ENCODE results near the gene TACC2. TPM values are rescaled to one million over a fixed set of nuclear protein-coding genes. Genes with fewer than 3 reads are reported as not detected.

Gene TACC2
- total and polyA plus RNA-seq, 5 experiments from 2014 or later, result not detected

DNA sequence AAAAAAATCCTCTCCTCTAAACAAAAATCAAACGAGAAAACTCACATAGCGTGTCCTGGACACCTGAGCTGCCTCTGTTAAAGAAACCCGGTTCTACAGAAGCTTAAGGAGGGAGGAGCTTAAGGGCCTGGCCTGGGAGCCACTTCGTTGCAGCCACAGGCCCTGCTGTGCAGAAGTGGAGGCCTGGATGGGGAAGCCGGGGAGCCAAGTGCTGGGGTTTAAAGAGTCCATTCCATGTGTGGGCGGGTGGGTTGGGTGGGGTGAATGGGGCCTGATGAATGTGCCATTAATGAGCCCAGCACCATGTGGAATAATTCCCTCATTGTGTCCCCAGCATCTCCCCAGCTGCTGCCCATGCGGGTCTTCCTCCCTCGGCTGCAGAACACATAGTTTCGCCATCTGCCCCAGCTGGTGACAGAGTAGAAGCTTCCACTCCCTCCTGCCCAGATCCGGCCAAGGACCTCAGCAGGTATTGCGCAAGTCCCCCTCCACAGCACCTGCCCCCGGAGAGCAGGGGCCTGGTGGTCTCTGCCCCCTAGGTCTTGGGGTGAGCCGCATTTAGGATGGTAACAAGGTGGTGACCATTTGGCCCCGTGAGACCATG is 154.4 kb downstream of the TACC2 start:
- Mint-ChIP-seq H3K27ac (no peak overlapping the region), H3K9me3 (peaks cover 0 to 16% (median 5%) of the 10 kb centered on the region in 9 donors), H3K4me1 (peaks cover 0 to under 1% (median 0%) of the 10 kb centered on the region in 4 donors), H3K4me3 (no peak overlapping the region), H3K27me3 (peaks cover 2 to 34% (median 2%) of the 10 kb centered on the region in 5 donors), H3K36me3 (peaks cover 0 to 5% (median 0%) of the 10 kb centered on the region in 3 donors)
- no peak for DNase-seq
- POLR2A ChIA-PET, result no interaction called here
- ATAC-seq, result no peak

DNA sequence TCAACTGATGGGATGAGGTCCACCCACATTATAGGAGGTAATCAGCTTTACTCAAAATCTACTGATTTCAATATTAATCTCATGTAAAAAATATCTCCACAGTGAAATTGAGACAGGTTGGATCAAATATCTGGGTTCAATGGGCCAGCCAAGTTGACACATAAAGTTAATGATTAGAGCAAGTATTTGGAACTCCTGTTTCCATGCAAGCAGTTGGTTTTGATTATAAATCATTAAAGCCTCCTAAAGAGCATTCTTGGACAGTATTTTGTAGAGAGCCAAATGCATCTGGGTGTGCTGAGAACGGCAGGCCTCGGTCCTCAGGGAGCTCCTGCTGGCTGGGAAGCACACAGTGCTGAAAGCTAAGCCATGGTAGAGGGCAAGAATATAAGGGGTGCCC is 155.2 kb downstream of the TACC2 start:
- ATAC-seq (no peak), DNase-seq (no peak)
- Mint-ChIP-seq H3K4me3 (no peak overlapping the region), H3K4me1 (peaks cover 0 to 2% (median 0%) of the 10 kb centered on the region in 4 donors), H3K27me3 (peaks cover 2 to 31% (median 5%) of the 10 kb centered on the region in 5 donors), H3K36me3 (peaks cover 0 to 5% (median 0%) of the 10 kb centered on the region in 3 donors), H3K27ac (no peak overlapping the region), H3K9me3 (peaks cover 0 to 16% (median 6%) of the 10 kb centered on the region in 9 donors)
- POLR2A ChIA-PET, result no interaction called here

DNA sequence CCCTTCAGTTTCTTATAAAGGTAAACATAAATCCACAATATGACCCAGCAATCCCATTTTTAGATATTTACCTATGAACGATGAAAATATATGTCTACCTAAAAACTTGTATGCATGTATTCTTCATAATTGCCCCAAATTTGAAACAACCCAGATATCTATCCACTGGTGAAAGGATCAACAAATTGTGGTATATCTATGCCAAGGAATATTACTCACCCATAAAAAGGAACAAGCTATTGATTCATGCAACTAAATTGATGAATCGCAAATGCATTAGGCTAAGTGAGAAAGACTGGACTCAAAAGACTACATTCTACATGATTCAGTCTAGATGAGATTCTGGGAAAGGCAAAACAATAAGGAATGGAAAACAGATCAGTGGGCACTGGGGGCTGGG is 156.2 kb downstream of the TACC2 start:
- H3K4me1 Mint-ChIP-seq, result peaks cover 0 to 2% (median 0%) of the 10 kb centered on the region in 4 donors
- no peak overlapping the region for H3K27ac Mint-ChIP-seq

DNA sequence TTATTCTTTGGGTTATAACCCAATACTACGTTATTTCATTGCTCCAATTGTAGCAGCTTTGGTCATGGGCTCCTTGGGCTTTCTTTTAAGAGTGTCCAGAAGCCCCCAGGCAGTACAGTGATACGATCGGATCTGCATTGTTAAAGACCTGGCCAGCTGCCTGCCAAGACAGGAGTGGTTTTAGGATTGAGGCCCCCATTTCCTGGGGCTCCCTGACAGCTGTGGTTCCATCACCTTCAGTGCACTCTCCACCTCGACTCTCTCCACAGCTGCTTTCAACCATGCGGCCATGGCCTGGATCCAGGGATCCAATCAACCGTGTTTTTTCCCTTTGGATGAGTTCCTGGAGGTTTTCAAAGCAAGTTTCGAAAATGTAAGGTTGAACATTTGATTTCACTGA is 158.7 kb downstream of the TACC2 start:
- Mint-ChIP-seq H3K36me3 (peaks cover 0 to 5% (median 0%) of the 10 kb centered on the region in 3 donors), H3K4me3 (no peak overlapping the region), H3K27ac (no peak overlapping the region), H3K27me3 (peaks cover 2 to 27% (median 9%) of the 10 kb centered on the region in 5 donors), H3K4me1 (peaks cover 0 to 2% (median 0%) of the 10 kb centered on the region in 4 donors), H3K9me3 (peaks cover 0 to 16% (median 6%) of the 10 kb centered on the region in 9 donors)
- DNase-seq (no peak), ATAC-seq (no peak)
- POLR2A ChIA-PET, result no interaction called here

More for the DNA sequence above, 156.2 kb downstream of the TACC2 start:
- Mint-ChIP-seq H3K9me3 (peaks cover 0 to 16% (median 6%) of the 10 kb centered on the region in 9 donors), H3K36me3 (peaks cover 0 to 5% (median 0%) of the 10 kb centered on the region in 3 donors), H3K27me3 (peaks cover 2 to 22% (median 5%) of the 10 kb centered on the region in 5 donors), H3K4me3 (no peak overlapping the region)
- ATAC-seq (no peak), DNase-seq (no peak)
- POLR2A ChIA-PET, result no interaction called here

DNA sequence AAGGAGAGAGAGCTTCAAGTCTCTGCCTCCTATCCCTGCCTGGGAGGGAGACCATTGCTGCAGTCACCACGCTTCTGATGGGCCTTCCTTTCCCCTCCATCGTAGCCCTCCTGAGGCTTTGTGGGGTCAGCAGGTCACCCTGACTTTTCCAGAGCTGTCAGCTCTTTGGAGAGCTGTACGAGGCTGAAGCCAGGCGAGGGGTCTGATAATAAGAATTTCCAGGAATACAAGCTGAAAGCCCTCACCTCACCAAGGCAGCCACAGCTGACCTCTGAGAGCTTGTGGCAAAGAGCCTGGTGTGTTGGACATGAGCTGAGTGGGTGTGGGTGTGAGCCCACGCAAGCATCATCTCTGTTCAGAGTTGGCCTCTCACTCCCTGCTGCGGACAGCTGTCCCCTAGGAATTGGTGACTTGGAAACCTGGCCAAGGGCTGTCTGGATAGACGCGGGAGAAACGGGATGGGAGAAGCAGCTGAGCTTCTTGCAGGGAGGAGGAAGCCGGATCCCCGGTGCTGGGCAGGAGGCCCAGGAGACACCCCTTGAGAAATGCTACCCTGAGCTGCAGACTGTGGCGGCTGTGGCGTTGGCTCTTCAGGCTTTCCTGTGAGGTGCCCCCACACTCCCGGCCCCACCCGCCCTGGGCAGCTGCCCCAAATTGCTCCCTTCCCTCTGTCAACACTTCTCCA is 160.1 kb downstream of the TACC2 start:
- Mint-ChIP-seq H3K27me3 (peaks cover 2 to 16% (median 10%) of the 10 kb centered on the region in 5 donors), H3K36me3 (peaks cover 0 to 5% (median 0%) of the 10 kb centered on the region in 3 donors), H3K4me3 (no peak overlapping the region), H3K9me3 (peaks cover 0 to 16% (median 6%) of the 10 kb centered on the region in 9 donors), H3K4me1 (peaks cover 0 to 2% (median 0%) of the 10 kb centered on the region in 4 donors), H3K27ac (no peak overlapping the region)
- ATAC-seq, result no peak
- POLR2A ChIA-PET, result no interaction called here
- DNase-seq, result no peak

DNA sequence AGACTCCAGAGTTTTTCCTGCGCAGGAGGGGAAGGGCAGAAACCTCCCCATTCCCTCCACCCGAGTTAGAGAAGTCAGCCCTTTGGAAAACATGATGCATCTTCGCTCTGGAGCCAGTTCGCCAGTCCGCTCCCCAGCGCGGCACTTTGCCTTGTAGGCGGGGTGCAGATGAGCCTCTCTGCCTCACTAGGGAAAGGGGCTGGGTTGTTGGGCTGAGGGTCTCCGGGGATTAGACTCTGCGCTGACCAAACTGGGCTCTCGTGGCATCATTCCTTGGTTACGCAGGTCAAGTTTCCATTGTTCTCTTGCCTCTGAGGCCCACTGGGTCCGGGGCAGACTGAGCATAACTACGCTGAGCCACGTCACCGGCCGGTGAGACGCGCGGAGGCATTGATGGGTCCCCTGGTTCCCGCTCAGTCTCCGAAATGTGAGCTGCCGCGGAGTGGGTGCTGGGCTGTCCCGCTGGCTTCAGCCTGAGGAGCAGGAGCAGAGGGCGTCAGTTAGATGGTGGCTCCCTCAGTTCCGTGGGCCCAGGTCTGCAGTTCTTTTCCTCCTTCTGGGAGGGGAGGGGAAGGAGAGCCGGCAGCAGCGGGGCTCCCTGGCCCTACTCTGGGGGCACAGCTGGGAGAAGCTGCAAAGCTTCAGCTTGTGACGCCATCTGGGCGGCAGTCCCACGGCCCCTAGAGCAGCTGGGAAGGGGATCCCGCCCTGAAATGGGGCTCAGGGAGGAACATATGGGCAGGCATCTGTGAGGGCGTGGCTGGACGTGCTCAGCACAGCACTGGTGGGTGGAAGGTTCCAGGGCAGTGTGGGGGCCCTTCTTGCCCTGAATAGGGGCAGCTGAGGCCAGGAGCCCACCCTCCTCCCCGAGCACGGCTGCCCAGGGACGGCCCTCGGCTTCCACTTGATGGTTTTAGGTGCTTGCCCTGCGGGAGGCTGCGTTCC is 160.9 kb downstream of the TACC2 start:
- H3K4me3 Mint-ChIP-seq, result no peak overlapping the region
- H3K27ac Mint-ChIP-seq, result no peak overlapping the region
- H3K27me3 Mint-ChIP-seq, result peaks cover 2 to 16% (median 10%) of the 10 kb centered on the region in 5 donors
- H3K9me3 Mint-ChIP-seq, result peaks cover 0 to 9% (median 6%) of the 10 kb centered on the region in 9 donors
- DNase-seq, result no peak
- peaks cover 0 to 5% (median 0%) of the 10 kb centered on the region in 3 donors for H3K36me3 Mint-ChIP-seq
- POLR2A ChIA-PET, result no interaction called here
- no peak for ATAC-seq
- H3K4me1 Mint-ChIP-seq, result peaks cover 0 to 2% (median 0%) of the 10 kb centered on the region in 4 donors

DNA sequence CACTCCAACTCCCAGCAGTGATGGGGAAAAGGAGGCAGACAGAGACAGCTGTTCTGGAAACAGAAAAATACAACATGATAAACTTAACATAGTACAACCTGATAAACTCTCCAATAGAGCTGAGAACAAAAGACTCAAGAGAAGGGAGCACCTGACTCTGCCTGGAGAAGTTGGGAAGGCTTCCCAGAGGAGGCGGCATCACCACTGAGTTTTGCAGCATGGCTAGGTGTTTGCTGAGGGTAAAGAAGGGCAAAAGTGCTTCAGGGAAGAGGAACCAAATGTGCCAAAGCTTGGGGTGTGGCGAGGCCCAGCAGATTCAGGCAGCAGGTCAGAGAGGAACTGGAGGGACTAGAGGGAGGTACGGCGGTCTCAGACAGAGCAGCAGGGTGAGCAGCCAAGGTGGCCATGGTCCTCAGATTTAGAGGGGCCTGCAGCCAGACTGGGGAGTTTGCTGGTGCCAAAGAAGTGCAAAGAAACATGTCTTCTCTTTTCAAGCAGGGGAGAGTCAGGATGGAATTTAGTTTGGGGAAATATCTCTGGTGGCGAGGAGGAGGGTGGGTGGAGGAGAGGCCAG is 162.2 kb downstream of the TACC2 start:
- ATAC-seq (no peak), DNase-seq (no peak)
- Mint-ChIP-seq H3K36me3 (no peaks in the 10 kb centered on the region), H3K9me3 (peaks cover 0 to 3% (median 0%) of the 10 kb centered on the region in 9 donors), H3K4me3 (no peak overlapping the region), H3K27me3 (peaks cover 0 to 18% (median 8%) of the 10 kb centered on the region in 5 donors), H3K4me1 (peaks cover 0 to 2% (median 0%) of the 10 kb centered on the region in 4 donors), H3K27ac (no peak overlapping the region)
- POLR2A ChIA-PET, result no interaction called here

DNA sequence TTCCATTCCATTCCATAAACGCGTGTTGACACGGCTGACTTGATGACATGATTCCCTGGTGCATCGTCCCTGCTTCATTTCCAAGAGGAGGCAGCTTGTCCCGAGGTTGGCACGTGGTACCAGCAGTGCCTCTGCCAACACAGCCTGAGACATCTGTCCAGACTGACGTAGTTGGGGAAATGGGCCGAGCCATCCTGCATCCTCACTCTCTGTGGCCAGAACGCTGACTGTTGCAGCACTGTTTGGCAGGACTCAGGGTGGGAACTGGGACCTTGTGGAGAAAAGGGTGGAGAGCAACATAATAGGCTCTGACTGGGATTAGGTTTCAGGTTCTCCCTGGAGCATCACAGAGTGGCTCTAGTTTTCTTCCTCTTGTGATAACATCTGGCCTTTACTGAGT is 163.6 kb downstream of the TACC2 start:
- no peak overlapping the region for H3K27ac Mint-ChIP-seq
- no peaks in the 10 kb centered on the region for H3K36me3 Mint-ChIP-seq
- peaks cover 0 to 2% (median 0%) of the 10 kb centered on the region in 4 donors for H3K4me1 Mint-ChIP-seq
- H3K27me3 Mint-ChIP-seq, result peaks cover 5 to 31% (median 13%) of the 10 kb centered on the region in 5 donors
- peaks cover 0 to 2% (median 0%) of the 10 kb centered on the region in 9 donors for H3K9me3 Mint-ChIP-seq
- ATAC-seq (no peak), DNase-seq (no peak)
- H3K4me3 Mint-ChIP-seq, result no peak overlapping the region
- POLR2A ChIA-PET, result no interaction called here

DNA sequence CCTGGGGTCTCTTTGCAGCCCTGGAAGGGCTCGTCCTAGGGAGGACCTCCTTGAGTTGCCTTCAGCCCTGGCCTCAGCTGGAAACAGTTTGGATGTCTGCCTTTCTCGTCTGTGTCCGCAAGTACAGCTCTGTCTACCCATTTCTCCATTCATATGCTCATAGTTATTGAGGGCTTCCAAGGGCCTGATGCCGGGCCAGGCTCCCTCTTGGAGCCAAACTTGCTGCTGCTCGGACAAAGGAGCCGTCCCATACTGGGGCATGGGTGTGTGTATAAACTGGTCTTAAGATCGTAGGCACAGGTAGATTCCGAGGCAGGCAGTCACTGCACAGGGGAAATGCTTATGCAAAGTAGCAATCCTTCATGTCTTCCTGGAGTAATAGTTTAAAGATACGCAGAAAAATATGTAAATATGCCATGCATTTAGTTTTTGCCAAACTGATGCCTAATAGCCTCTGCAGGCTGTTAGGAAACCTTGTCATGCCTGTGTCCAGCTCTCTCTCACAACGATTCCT is 165.1 kb downstream of the TACC2 start:
- no peak overlapping the region for H3K27ac Mint-ChIP-seq
- peaks cover 9 to 41% (median 20%) of the 10 kb centered on the region in 5 donors for H3K27me3 Mint-ChIP-seq
- no peak overlapping the region for H3K4me3 Mint-ChIP-seq
- no peaks in the 10 kb centered on the region for H3K4me1 Mint-ChIP-seq
- no peak for ATAC-seq
- no peak for DNase-seq
- H3K9me3 Mint-ChIP-seq, result no peaks in the 10 kb centered on the region
- POLR2A ChIA-PET, result no interaction called here
- no peaks in the 10 kb centered on the region for H3K36me3 Mint-ChIP-seq

DNA sequence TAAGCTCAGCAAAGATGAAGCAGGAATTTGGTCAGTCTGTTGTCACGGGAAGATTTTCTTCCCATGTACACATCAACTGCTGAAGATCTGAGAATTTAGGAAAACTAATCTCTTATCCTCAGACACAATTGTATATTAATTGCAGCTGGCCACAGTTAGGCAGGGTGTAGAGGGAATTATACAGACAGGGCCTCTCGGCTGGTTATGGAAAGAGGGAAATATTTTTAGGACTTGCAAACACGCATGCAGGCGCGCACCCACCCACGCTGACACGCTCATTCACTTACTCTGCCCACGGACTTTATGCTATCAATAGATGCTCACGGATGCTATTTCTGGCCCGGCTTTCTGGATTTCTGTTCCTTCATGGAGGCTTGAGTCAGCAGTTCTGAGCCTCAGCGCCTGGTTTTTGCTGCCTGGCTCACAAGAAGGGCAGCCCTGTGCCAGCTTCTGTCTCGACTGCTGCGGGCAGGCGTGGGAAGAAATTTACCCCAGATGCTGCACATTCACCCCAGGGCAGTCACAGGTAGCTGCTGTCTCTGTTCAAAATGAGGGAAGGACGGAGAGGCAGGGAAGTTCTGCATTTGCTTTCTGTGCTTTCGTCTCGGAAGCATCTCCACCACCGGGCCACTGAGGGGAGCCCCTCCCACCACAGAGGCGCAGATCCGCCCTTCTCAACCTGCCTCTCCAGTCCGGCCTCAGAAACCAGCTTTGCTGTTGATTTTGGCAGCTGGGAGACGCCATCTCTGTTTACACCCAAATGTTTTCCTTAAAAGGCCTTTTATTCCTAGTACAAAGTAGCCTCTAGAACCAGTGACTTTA is 165.8 kb downstream of the TACC2 start:
- no peak overlapping the region for H3K4me3 Mint-ChIP-seq
- no peaks in the 10 kb centered on the region for H3K4me1 Mint-ChIP-seq
- ATAC-seq (no peak), DNase-seq (no peak)
- H3K27ac Mint-ChIP-seq, result no peak overlapping the region
- no peaks in the 10 kb centered on the region for H3K9me3 Mint-ChIP-seq
- H3K27me3 Mint-ChIP-seq, result peaks cover 9 to 47% (median 21%) of the 10 kb centered on the region in 5 donors
- no peaks in the 10 kb centered on the region for H3K36me3 Mint-ChIP-seq
- POLR2A ChIA-PET, result no interaction called here

DNA sequence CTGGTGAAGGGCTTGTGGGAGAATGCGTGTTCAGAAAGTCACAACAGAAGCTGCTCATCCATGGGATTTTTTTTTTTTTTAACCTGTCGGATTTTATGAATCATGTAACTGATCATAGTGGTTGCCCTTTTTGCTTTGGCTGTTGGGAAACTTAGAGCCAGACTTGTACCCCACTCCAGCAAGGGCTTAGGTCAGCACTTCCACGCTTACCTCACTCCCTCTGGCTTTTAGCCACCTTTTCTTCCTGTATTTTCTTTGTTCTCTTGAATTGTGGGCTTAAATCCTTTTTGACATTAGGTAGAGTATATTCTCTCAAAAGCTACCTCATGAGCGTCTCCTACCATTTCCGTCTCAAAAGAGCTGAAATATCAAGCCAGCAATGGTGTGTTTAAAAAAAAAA is 168.5 kb downstream of the TACC2 start:
- Mint-ChIP-seq H3K9me3 (no peaks in the 10 kb centered on the region), H3K36me3 (no peaks in the 10 kb centered on the region), H3K27ac (no peak overlapping the region), H3K4me1 (peaks cover 0 to under 1% (median 0%) of the 10 kb centered on the region in 4 donors), H3K4me3 (no peak overlapping the region), H3K27me3 (peaks cover 19 to 58% (median 33%) of the 10 kb centered on the region in 5 donors)
- ATAC-seq (no peak), DNase-seq (no peak)
- POLR2A ChIA-PET, result no interaction called here
